Measurements from ENCODE around the gene SIGLECL1. TPM values are rescaled to one million over a fixed set of nuclear protein-coding genes. Genes with fewer than 3 reads are reported as not detected.

Gene SIGLECL1
- total and polyA plus RNA-seq, 8 donors: not detected

GRCh38 chr19:51289635-51290034 lies 38.8 kb downstream of the SIGLECL1 start:
- no peak for DNase-seq
- H3K9me3 ChIP-seq: no peaks in the 10 kb centered on the region
- H3K4me1 ChIP-seq: no peaks in the 10 kb centered on the region
- intact Hi-C loops (cut with DNase I): no loop called here
- H3K4me3 ChIP-seq: no peak overlapping the region
- no peak for ATAC-seq
- no peaks in the 10 kb centered on the region for H3K36me3 ChIP-seq
- H3K27me3 ChIP-seq: peaks cover 0 to 44% of the 10 kb centered on the region in 2 donors
- no peak for TF ChIP-seq CTCF (IDR thresholded peaks at IDR 0.05)
- H3K27ac ChIP-seq: no peak overlapping the region

- Histone ChIP-seq H3K27ac (no peak overlapping the region), H3K4me1 (no peaks in the 10 kb centered on the region), H3K27me3 (peaks cover 0 to 57% of the 10 kb centered on the region in 2 donors), H3K36me3 (no peaks in the 10 kb centered on the region), H3K4me3 (no peak overlapping the region), H3K9me3 (no peaks in the 10 kb centered on the region)
- DNase-seq: no peak
- intact Hi-C loops (cut with DNase I): no loop called here
- no peak for ATAC-seq
- TF ChIP-seq CTCF (IDR thresholded peaks at IDR 0.05): no peak
Observed at GRCh38 chr19:51292971-51293370, 42.1 kb downstream of the SIGLECL1 start.

- ATAC-seq: no peak
- Histone ChIP-seq H3K4me1 (no peaks in the 10 kb centered on the region), H3K36me3 (no peaks in the 10 kb centered on the region), H3K4me3 (no peak overlapping the region), H3K27me3 (peaks cover 0 to 50% of the 10 kb centered on the region in 2 donors), H3K27ac (no peak overlapping the region), H3K9me3 (no peaks in the 10 kb centered on the region)
- DNase-seq: no peak
- no peak for TF ChIP-seq CTCF (IDR thresholded peaks at IDR 0.05)
- intact Hi-C loops (cut with DNase I): no loop called here
Observed at GRCh38 chr19:51293571-51294210, 42.8 kb downstream of the SIGLECL1 start.

DNA sequence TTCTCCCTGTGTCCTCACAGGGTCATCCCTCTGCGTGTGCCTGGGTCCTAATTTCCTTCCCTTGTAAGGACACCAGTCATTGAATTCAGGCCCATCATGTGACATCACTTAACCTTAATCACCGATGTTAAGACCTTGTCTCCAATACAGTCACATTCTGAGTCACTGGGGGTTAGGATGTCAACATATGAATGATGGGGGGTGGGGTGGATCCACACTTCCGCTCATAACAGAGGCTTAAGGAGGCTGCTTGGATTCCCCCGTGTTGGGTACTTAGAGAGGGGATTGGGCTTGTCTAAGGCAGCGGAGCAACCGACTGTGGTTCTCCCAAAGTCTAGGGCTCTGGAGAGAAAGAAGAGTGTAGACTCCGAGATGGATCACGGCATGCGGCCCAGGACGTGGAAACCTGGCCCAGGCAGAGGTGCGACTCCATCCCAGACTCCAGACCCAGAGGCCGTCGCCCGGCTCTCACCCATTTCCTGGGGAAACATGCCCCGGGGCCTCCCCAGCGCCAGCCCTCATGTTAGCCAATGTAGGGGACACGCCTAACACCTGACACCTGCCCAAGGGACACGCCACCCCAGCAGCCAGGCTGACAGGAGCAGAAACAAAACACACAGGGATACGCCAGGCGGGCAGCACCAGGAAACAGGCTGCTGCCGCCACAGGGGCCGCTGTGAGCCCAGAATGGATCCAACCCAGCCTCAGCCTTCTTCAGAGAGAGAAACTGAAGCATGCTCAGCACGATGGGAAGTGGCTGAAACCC lies 43.5 kb downstream of the SIGLECL1 start:
- Histone ChIP-seq H3K4me1 (no peaks in the 10 kb centered on the region), H3K4me3 (no peak overlapping the region), H3K27me3 (peaks cover 0 to 53% of the 10 kb centered on the region in 2 donors), H3K27ac (no peak overlapping the region), H3K36me3 (no peaks in the 10 kb centered on the region), H3K9me3 (no peaks in the 10 kb centered on the region)
- no peak for DNase-seq
- intact Hi-C loops (cut with DNase I): no loop called here
- no peak for TF ChIP-seq CTCF (IDR thresholded peaks at IDR 0.05)
- no peak for ATAC-seq

GRCh38 chr19:51294977-51295375 lies 44.1 kb downstream of the SIGLECL1 start:
- no peak for TF ChIP-seq CTCF (IDR thresholded peaks at IDR 0.05)
- H3K27me3 ChIP-seq: peaks cover 0 to 55% of the 10 kb centered on the region in 2 donors
- no peaks in the 10 kb centered on the region for H3K36me3 ChIP-seq
- ATAC-seq: no peak
- no peak for DNase-seq
- intact Hi-C loops (cut with DNase I): no loop called here
- no peaks in the 10 kb centered on the region for H3K9me3 ChIP-seq
- H3K4me1 ChIP-seq: no peaks in the 10 kb centered on the region
- no peak overlapping the region for H3K4me3 ChIP-seq
- H3K27ac ChIP-seq: no peak overlapping the region
